HepG2 (cell line): ENCODE data around the gene CDH8. TPM values are rescaled to one million over a fixed set of nuclear protein-coding genes. Genes with fewer than 3 reads are reported as not detected.
A peak's percentile ranks its signal among the peaks of the same experiment; 100 is the strongest.

Experiments
- ATAC-seq: fragments of 200-7000 bp; cut with Tn5 transposase; 3 replicates; pipeline ENCODE4 v1.9.1; 2020; ENCODE audit warnings: mild to moderate bottlenecking, moderate library complexity
- BruUV-seq: library from RNA; stranded (reverse); fragments of 400-500 nt; replicated peaks from 2 replicates; lab custom pipeline; 2021; lab: Mats Ljungman, UMichigan
- CTCF ChIA-PET: fragments of 300-600 bp; formaldehyde crosslinking; extraction: SDS; loops from one replicate; lab custom pipeline; 2021; ENCODE audit warnings: low total read pairs, inconsistent platforms, low intra/inter-chr PET ratio; lab: Yijun Ruan, JAX
- POLR2A ChIA-PET: fragments of 350-600 bp; sonication (Branson Sonifier 250); formaldehyde crosslinking; loops from one replicate; lab custom pipeline; 2020; ENCODE audit warnings: antibody characterized with exemption, inconsistent platforms; lab: Yijun Ruan, JAX
- DNase-seq: peaks from one replicate; pipeline ENCODE4 v3.0.0-alpha.2; 2015; ENCODE audit warnings: low spot score
- FAIRE-seq: peaks from 3 replicates; lab custom pipeline; 2011; peaks lifted over from hg19 to GRCh38; lab: Jason Lieb, UNC
- H2AFZ ChIP-seq: one replicate; pipeline ENCODE4 v1.6.1; 2011; ENCODE audit warnings: low read length, inconsistent platforms
- H3K27ac ChIP-seq: fragments of 300-600 bp; 3 replicates; pipeline ENCODE4 v1.8.0; 2011; ENCODE audit warnings: mixed run types, mild to moderate bottlenecking, mixed read lengths, low read length, inconsistent platforms; ENCODE audit not compliant: insufficient read depth; ENCODE audit errors: extremely low read length
- H3K27me3 ChIP-seq, 2 experiments: fragments of 200-600 bp in 1 of 2; 2 replicates in 1 of 2; 3 replicates in 1 of 2; pipeline versions ENCODE4 v1.6.0 to v1.8.0; 2011; ENCODE audit warnings: low read length in 2 of 2, mild to moderate bottlenecking in 2 of 2, moderate library complexity in 2 of 2, inconsistent platforms in 1 of 2; ENCODE audit not compliant: insufficient read depth in 2 of 2, control insufficient read depth in 1 of 2
- H3K36me3 ChIP-seq, 2 experiments: fragments of 200-600 bp in 1 of 2; replicated peaks in 1 of 2; 2 replicates in 1 of 2; 3 replicates in 1 of 2; pipeline versions ENCODE4 v1.5.1 to v1.8.0; 2011; ENCODE audit warnings: low read length in 2 of 2, inconsistent platforms in 1 of 2; ENCODE audit not compliant: insufficient read depth in 2 of 2, control insufficient read depth in 1 of 2
- H3K4me1 ChIP-seq: 2 replicates; pipeline ENCODE4 v1.5.1; 2012; ENCODE audit warnings: low read length, inconsistent platforms; ENCODE audit not compliant: insufficient read depth
- H3K4me2 ChIP-seq: 2 replicates; pipeline ENCODE4 v1.6.0; 2011; ENCODE audit warnings: low read depth, low read length, inconsistent platforms
- H3K4me3 ChIP-seq, 3 experiments: fragments of 200-600 bp in 1 of 3; sonication (generic), shearing (Covaris generic) in 1 of 3; replicated peaks in 1 of 3; 2 replicates each; pipeline ENCODE4 v1.5.1; 2011 to 2016; ENCODE audit warnings: low read length in 3 of 3, inconsistent platforms in 2 of 3, low read depth in 2 of 3, mild to moderate bottlenecking in 2 of 3, control low read depth in 1 of 3, mixed read lengths in 1 of 3; ENCODE audit not compliant: insufficient read depth in 1 of 3
- H3K79me2 ChIP-seq: one replicate; pipeline ENCODE4 v1.6.1; 2011; ENCODE audit warnings: low read length, inconsistent platforms; ENCODE audit not compliant: insufficient read depth
- H3K9ac ChIP-seq: 2 replicates; pipeline ENCODE4 v1.6.0; 2011; ENCODE audit warnings: mild to moderate bottlenecking, low read depth, low read length, inconsistent platforms; ENCODE audit not compliant: insufficient read depth
- H3K9me3 ChIP-seq: 2 replicates; pipeline ENCODE4 v1.5.1; 2012; ENCODE audit warnings: mild to moderate bottlenecking, low read length
- H4K20me1 ChIP-seq: 2 replicates; pipeline ENCODE4 v1.6.0; 2011; ENCODE audit warnings: inconsistent platforms, mild to moderate bottlenecking, low read length, moderate library complexity; ENCODE audit not compliant: insufficient read depth
- NFE2L2 ChIP-seq: fragments of 150-350 bp; IDR thresholded peaks from 2 replicates; pipeline ENCODE4 v1.6.1; 2014; ENCODE audit warnings: low read length
- RERE ChIP-seq: IDR thresholded peaks from 2 replicates; pipeline ENCODE4 v1.6.1; 2016; ENCODE audit warnings: low read depth, missing genetic modification reagents, missing compliant biosample characterization
- RNF219 ChIP-seq: sonication (generic); formaldehyde crosslinking; IDR thresholded peaks from 2 replicates; pipeline ENCODE4 v1.5.0; 2020; ENCODE audit warnings: mild to moderate bottlenecking, missing genetic modification reagents
- SUZ12 ChIP-seq: fragments of 150-350 bp; IDR thresholded peaks from 2 replicates; pipeline ENCODE4 v1.6.1; 2014; ENCODE audit warnings: low read depth, low read length
- TIGD3 ChIP-seq: sonication (generic); formaldehyde crosslinking; IDR thresholded peaks from 2 replicates; pipeline ENCODE4 v1.5.1; 2020; ENCODE audit warnings: mild to moderate bottlenecking, missing genetic modification reagents, borderline replicate concordance
- ZBTB14 ChIP-seq: sonication (generic); formaldehyde crosslinking; IDR thresholded peaks from 2 replicates; pipeline ENCODE4 v1.4.0; 2020; ENCODE audit warnings: missing genetic modification reagents
- ZNF207 ChIP-seq: fragments of 450-650 bp; IDR thresholded peaks from 2 replicates; pipeline ENCODE4 v1.6.1; 2016; ENCODE audit warnings: antibody characterized with exemption, borderline replicate concordance
- ZNF3 ChIP-seq: IDR thresholded peaks from 2 replicates; pipeline ENCODE4 v1.7.0; 2017; ENCODE audit warnings: inconsistent platforms
- WGBS: methylation state at CpG from one replicate; pipeline ENCODE4 v1.1.6; 2017; ENCODE audit warnings: low lambda C conversion rate; 5-methylcytosine and 5-hydroxymethylcytosine counted together
- in situ Hi-C: cut with HindIII; loops from 2 replicates; pipeline ENCODE4 v1.10.0; 2017; ENCODE audit warnings: low pct_unique_long_range_greater_than_20kb; ENCODE audit not compliant: extremely low pct_ligation_motif_present
- intact Hi-C: fragments of 100-400 bp; cut with micrococcal nuclease; formaldehyde crosslinking; loops from one replicate; pipeline ENCODE4 v1.10.0; 2022; ENCODE audit not compliant: unreplicated experiment
- polyA plus RNA-seq, 8 experiments: library from polyadenylated mRNA; depleted of rRNA in 3 of 8; stranded (reverse) in 7 of 8; unstranded in 1 of 8; fragments of >200 nt; fragmentation: Illumina TruSeq in 4 of 8; extraction: Trizol in 4 of 8; gene quantifications; 2 replicates each; pipeline versions ENCODE4 v1.2.1 to v1.2.3, GENCODE V29; 2011 to 2016; ENCODE audit warnings: low read depth in 4 of 8, missing spikeins in 1 of 8, mixed read lengths in 1 of 8; ENCODE audit not compliant: insufficient read depth in 1 of 8
- total RNA-seq, 5 experiments: library from RNA; depleted of rRNA; stranded (reverse); fragments of >200 nt; fragmentation: Illumina TruSeq; extraction: Trizol; gene quantifications; 2 replicates each; pipeline ENCODE4 v1.2.3, GENCODE V29; 2016; ENCODE audit warnings: low read depth in 1 of 5

Gene CDH8
- total and polyA plus RNA-seq, 2 of the 13 experiments (the other 11 are each of a cell fraction or from before 2014, with no cell fraction given), result not detected

- WGBS, result 31% methylated on average over 4 of the region's 4 CpGs
- Histone ChIP-seq H3K4me2 (no peak overlapping the region), H3K27ac (no peak overlapping the region), H3K9ac (no peak overlapping the region)
- in situ Hi-C loops, result loop anchor here (25.0 kb wide), 1 partner anchor 101 kb away; no protein-coding TSS in a partner anchor
- CTCF ChIA-PET, result no interaction called here
- TF ChIP-seq TIGD3 (CRISPR knock-in tag), result no peak
- TF ChIP-seq ZNF207, result no peak
- 0 out of 2 replicates have a peak, but pooled peaks have one; percentile 30 for TF ChIP-seq NFE2L2
- TF ChIP-seq, all 625 proteins: peak for 1
- no peak overlapping the region for H2AFZ ChIP-seq
- H3K79me2 ChIP-seq, result no peaks in the 10 kb centered on the region
- intact Hi-C loops, result no loop called here
- no peaks in the 10 kb centered on the region for H4K20me1 ChIP-seq
- no peaks in the 10 kb centered on the region for H3K27me3 ChIP-seq
- BruUV-seq, result no TSS peak
- no peaks in the 10 kb centered on the region for H3K4me1 ChIP-seq
- H3K9me3 ChIP-seq, result peaks cover 5% of the 10 kb centered on the region; the same call in 1 of the 2 replicates
- no peaks in the 10 kb centered on the region for H3K36me3 ChIP-seq
- no peak for ATAC-seq
- DNase-seq, result no peak
- POLR2A ChIA-PET, result no interaction called here
- H3K4me3 ChIP-seq, result no peak overlapping the region
- no peak for FAIRE-seq
Observed at GRCh38 chr16:61887903-61888302, 148.3 kb downstream of the CDH8 start.

- Histone ChIP-seq H3K4me2 (no peak overlapping the region), H3K4me3 (no peak overlapping the region), H3K36me3 (no peaks in the 10 kb centered on the region), H2AFZ (no peak overlapping the region), H3K9me3 (peaks cover 15% of the 10 kb centered on the region), H3K4me1 (no peaks in the 10 kb centered on the region), H3K79me2 (no peaks in the 10 kb centered on the region), H3K27me3 (no peaks in the 10 kb centered on the region), H3K9ac (no peak overlapping the region), H4K20me1 (no peaks in the 10 kb centered on the region), H3K27ac (no peak overlapping the region)
- 32% methylated on average over 6 of the region's 6 CpGs for WGBS
- DNase-seq (no peak), FAIRE-seq (no peak), ATAC-seq (no peak)
- POLR2A ChIA-PET, result no interaction called here
- in situ Hi-C loops (loop anchor here (25.0 kb wide), 1 partner anchor 98 kb away; no protein-coding TSS in a partner anchor), intact Hi-C loops (no loop called here)
- CTCF ChIA-PET, result no interaction called here
- BruUV-seq, result no TSS peak
- TF ChIP-seq SUZ12, result no peak
- no peak for TF ChIP-seq ZBTB14 (CRISPR knock-in tag)
- TF ChIP-seq ZNF3 (CRISPR knock-in tag), result no peak
- TF ChIP-seq RNF219 (CRISPR knock-in tag), result no peak
- TF ChIP-seq RERE (CRISPR knock-in tag), result no peak
Observed at GRCh38 chr16:61885343-61885742, 150.9 kb downstream of the CDH8 start.
